ENCODE results near the gene DIP2C.

Gene DIP2C

GRCh38 chr10:235915-236314 lies 453.6 kb downstream of the DIP2C start:
- H3K4me1 Mint-ChIP-seq = peaks cover 7% of the 10 kb centered on the region
- H3K27me3 Mint-ChIP-seq = no peaks in the 10 kb centered on the region
- no peak for DNase-seq
- no peaks in the 10 kb centered on the region for H3K9me3 Mint-ChIP-seq
- H3K27ac Mint-ChIP-seq = no peak overlapping the region
- no peak overlapping the region for H3K4me3 Mint-ChIP-seq
- H3K36me3 Mint-ChIP-seq = peaks cover 6% of the 10 kb centered on the region
- CTCF ChIA-PET = no interaction called here

- no peak for DNase-seq
- H3K9me3 Mint-ChIP-seq = no peaks in the 10 kb centered on the region
- H3K36me3 Mint-ChIP-seq = peaks cover 6% of the 10 kb centered on the region
- H3K27ac Mint-ChIP-seq = no peak overlapping the region
- CTCF ChIA-PET = no interaction called here
- peaks cover 7% of the 10 kb centered on the region for H3K4me1 Mint-ChIP-seq
- H3K27me3 Mint-ChIP-seq = no peaks in the 10 kb centered on the region
- H3K4me3 Mint-ChIP-seq = no peak overlapping the region
Observed at GRCh38 chr10:234708-235406, 454.6 kb downstream of the DIP2C start.

- no peak overlapping the region for H3K27ac Mint-ChIP-seq
- no peak for DNase-seq
- H3K36me3 Mint-ChIP-seq = no peaks in the 10 kb centered on the region
- H3K9me3 Mint-ChIP-seq = no peaks in the 10 kb centered on the region
- peaks cover 12% of the 10 kb centered on the region for H3K4me1 Mint-ChIP-seq
- CTCF ChIA-PET = interaction anchor here (2.3 kb wide), 1 partner anchor 9 kb away, joined by 9 read pairs; no protein-coding TSS in a partner anchor
- H3K27me3 Mint-ChIP-seq = no peaks in the 10 kb centered on the region
- no peak overlapping the region for H3K4me3 Mint-ChIP-seq
Observed at GRCh38 chr10:232878-233277, 456.6 kb downstream of the DIP2C start.

GRCh38 chr10:232061-232460 lies 457.4 kb downstream of the DIP2C start:
- Mint-ChIP-seq H3K4me3 (no peak overlapping the region), H3K27ac (no peak overlapping the region), H3K9me3 (no peaks in the 10 kb centered on the region), H3K27me3 (no peaks in the 10 kb centered on the region), H3K4me1 (peaks cover 12% of the 10 kb centered on the region), H3K36me3 (no peaks in the 10 kb centered on the region)
- CTCF ChIA-PET = interaction anchor here (2.3 kb wide), 1 partner anchor 10 kb away, joined by 9 read pairs; no protein-coding TSS in a partner anchor
- DNase-seq = no peak

- Mint-ChIP-seq H3K4me3 (no peak overlapping the region), H3K36me3 (no peaks in the 10 kb centered on the region), H3K27ac (no peak overlapping the region), H3K4me1 (peaks cover 8% of the 10 kb centered on the region), H3K27me3 (no peaks in the 10 kb centered on the region), H3K9me3 (no peaks in the 10 kb centered on the region)
- CTCF ChIA-PET = interaction anchor here (1.2 to 2.3 kb wide), 4 partner anchors 9 to 17 kb away, joined by 3 to 9 read pairs (median 5); no protein-coding TSS in a partner anchor
- DNase-seq = no peak
Observed at GRCh38 chr10:230758-231157, 458.7 kb downstream of the DIP2C start.

GRCh38 chr10:228366-228765 lies 461.1 kb downstream of the DIP2C start:
- Mint-ChIP-seq H3K9me3 (no peaks in the 10 kb centered on the region), H3K36me3 (peaks cover 1% of the 10 kb centered on the region), H3K27ac (no peak overlapping the region), H3K4me3 (no peak overlapping the region), H3K4me1 (peaks cover 4% of the 10 kb centered on the region), H3K27me3 (no peaks in the 10 kb centered on the region)
- CTCF ChIA-PET = no interaction called here
- DNase-seq = no peak

GRCh38 chr10:227014-227413 lies 462.5 kb downstream of the DIP2C start:
- CTCF ChIA-PET = no interaction called here
- Mint-ChIP-seq H3K4me1 (peaks cover 4% of the 10 kb centered on the region), H3K36me3 (peaks cover 2% of the 10 kb centered on the region), H3K27me3 (no peaks in the 10 kb centered on the region), H3K27ac (no peak overlapping the region), H3K4me3 (no peak overlapping the region), H3K9me3 (no peaks in the 10 kb centered on the region)
- DNase-seq = no peak

- Mint-ChIP-seq H3K36me3 (peaks cover 2% of the 10 kb centered on the region), H3K4me3 (no peak overlapping the region), H3K27me3 (no peaks in the 10 kb centered on the region), H3K27ac (no peak overlapping the region), H3K4me1 (peaks cover 10% of the 10 kb centered on the region), H3K9me3 (no peaks in the 10 kb centered on the region)
- CTCF ChIA-PET = no interaction called here
- DNase-seq = no peak
Observed at GRCh38 chr10:226018-226417, 463.4 kb downstream of the DIP2C start.

GRCh38 chr10:224571-224970 lies 464.9 kb downstream of the DIP2C start:
- no peak for DNase-seq
- CTCF ChIA-PET = no interaction called here
- Mint-ChIP-seq H3K9me3 (no peaks in the 10 kb centered on the region), H3K27ac (no peak overlapping the region), H3K4me1 (peaks cover 22% of the 10 kb centered on the region), H3K36me3 (peaks cover 4% of the 10 kb centered on the region), H3K4me3 (no peak overlapping the region), H3K27me3 (no peaks in the 10 kb centered on the region)

All from activated naive CD4-positive, alpha-beta T cell treated with anti-CD3 and anti-CD28 coated beads, Interleukin-2, amount 10 ng/mL, durations not matched to agents 7 days and 5 days (primary cell).